Measurements from ENCODE around the gene PJVK.

The PJVK gene

GRCh38 chr2:178413472-178414265, 37.5 kb upstream of the PJVK start:
- no peak overlapping the region for H3K27ac ChIP-seq
- no peak for TF ChIP-seq CTCF (conservative IDR thresholded peaks at IDR 0.05)
- TF ChIP-seq ZFX (IDR thresholded peaks at IDR 0.05), result no peak

GRCh38 chr2:178414266-178415247, 36.6 kb upstream of the PJVK start:
- no peak overlapping the region for H3K27ac ChIP-seq

GRCh38 chr2:178415979-178416378, 35.2 kb upstream of the PJVK start:
- TF ChIP-seq CTCF (conservative IDR thresholded peaks at IDR 0.05) (no peak), ZFX (IDR thresholded peaks at IDR 0.05) (no peak)
- no peak overlapping the region for H3K27ac ChIP-seq

More at GRCh38 chr2:178414266-178415247, 36.6 kb upstream of the PJVK start:
- no peak for TF ChIP-seq ZFX (IDR thresholded peaks at IDR 0.05)
- TF ChIP-seq CTCF (conservative IDR thresholded peaks at IDR 0.05), result peak; percentile 91

- no peak overlapping the region for H3K27ac ChIP-seq
- TF ChIP-seq CTCF (conservative IDR thresholded peaks at IDR 0.05), result no peak
- no peak for TF ChIP-seq ZFX (IDR thresholded peaks at IDR 0.05)
These were observed 33.3 kb upstream of the PJVK start for GRCh38 chr2:178417916-178418315.

GRCh38 chr2:178418426-178418825, 32.8 kb upstream of the PJVK start:
- H3K27ac ChIP-seq, result no peak overlapping the region
- no peak for TF ChIP-seq CTCF (conservative IDR thresholded peaks at IDR 0.05)
- TF ChIP-seq ZFX (IDR thresholded peaks at IDR 0.05), result no peak

GRCh38 chr2:178419123-178419522, 32.1 kb upstream of the PJVK start:
- H3K27ac ChIP-seq, result no peak overlapping the region
- TF ChIP-seq ZFX (IDR thresholded peaks at IDR 0.05), result no peak
- peak; percentile 72 for TF ChIP-seq CTCF (conservative IDR thresholded peaks at IDR 0.05)
